GM12875 (cell line): Measurements from ENCODE around the gene HSD17B8.

Source experiments
- H3K4me3 ChIP-seq: one replicate; pipeline ENCODE4 v1.5.1; 2011; ENCODE audit warnings: low read depth, low read length, control low read depth
- CTCF ChIP-seq: IDR thresholded peaks from 2 replicates; pipeline ENCODE4 v1.5.1; 2011; ENCODE audit warnings: low read depth, mild to moderate bottlenecking, control low read depth, inconsistent platforms, low read length, moderate library complexity, borderline replicate concordance; ENCODE audit not compliant: insufficient read depth

The HSD17B8 gene

GRCh38 chr6:33189164-33189563, 15.3 kb upstream of the HSD17B8 start:
- TF ChIP-seq CTCF = no peak

GRCh38 chr6:33189625-33190448, 14.6 kb upstream of the HSD17B8 start:
- no peak for TF ChIP-seq CTCF
- no peak overlapping the region for H3K4me3 ChIP-seq

More at GRCh38 chr6:33189164-33189563, 15.3 kb upstream of the HSD17B8 start:
- no peak overlapping the region for H3K4me3 ChIP-seq

GRCh38 chr6:33190504-33191107, 13.8 kb upstream of the HSD17B8 start:
- no peak overlapping the region for H3K4me3 ChIP-seq
- no peak for TF ChIP-seq CTCF

GRCh38 chr6:33191383-33192104, 12.9 kb upstream of the HSD17B8 start:
- no peak for TF ChIP-seq CTCF

DNA sequence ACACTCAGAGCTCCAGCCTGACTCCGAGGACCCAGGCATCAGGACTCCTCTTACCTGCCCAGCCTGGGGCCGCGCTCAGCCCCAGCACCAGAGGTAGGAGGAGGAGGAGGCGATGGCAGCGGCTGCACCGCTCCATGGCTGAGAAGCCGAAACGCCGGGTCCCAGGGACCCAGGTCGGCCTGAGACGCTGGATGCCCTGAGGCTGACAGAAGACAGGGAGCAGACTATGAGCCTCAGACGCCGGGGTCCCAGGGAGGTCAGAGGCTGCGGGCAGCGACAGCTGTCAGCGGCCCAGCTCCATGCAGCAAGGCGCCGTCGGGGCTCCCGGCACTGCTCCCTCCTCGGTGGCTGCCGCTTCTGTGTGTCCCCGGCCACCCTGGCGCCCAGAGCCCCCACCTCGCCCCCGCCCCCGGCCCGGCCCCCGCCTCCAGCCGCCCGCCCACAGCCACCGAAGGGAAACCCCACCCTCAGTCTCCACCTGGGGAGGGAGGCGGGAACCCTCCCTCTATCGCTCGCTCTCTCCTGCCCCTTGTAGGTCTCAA, 12.3 kb upstream of the HSD17B8 start, which contains the start of gene COL11A2:
TSS of gene COL11A2 (minus strand) at position 363 of the 542 bp plus-strand sequence. CDS start at position 136, 227 bp downstream.
- H3K4me3 ChIP-seq = no peak within 1 kb of the TSS

More at GRCh38 chr6:33191383-33192104, 12.9 kb upstream of the HSD17B8 start:
- no peak overlapping the region for H3K4me3 ChIP-seq

More for the DNA sequence above, 12.3 kb upstream of the HSD17B8 start, which contains the start of gene COL11A2:
- no peak for TF ChIP-seq CTCF
